Measurements from ENCODE around the gene SRRM3.
A peak's percentile ranks its signal among the peaks of the same experiment; 100 is the strongest.

The SRRM3 gene

GRCh38 chr7:76267107-76267893 lies 65.6 kb downstream of the SRRM3 start:
- no peaks in the 10 kb centered on the region for H3K9me2 ChIP-seq (ENCODE audit: low read depth, low read length)
- peak overlapping the region; percentile 18; the same call in 1 of the 2 replicates for H3K4me2 ChIP-seq (ENCODE audit: low read length)
- no peak overlapping the region for H2AFZ ChIP-seq (ENCODE audit: low read length)
- H3K9ac ChIP-seq (ENCODE audit: low read length), result no peak overlapping the region
- peaks cover 8% of the 10 kb centered on the region; the same call in 1 of the 2 replicates for H3K27me3 ChIP-seq (ENCODE audit: insufficient read depth, low read length)
- H4K20me1 ChIP-seq (ENCODE audit: insufficient read depth, low read length), result no peaks in the 10 kb centered on the region
- H3K36me3 ChIP-seq (ENCODE audit: insufficient read depth, low read length), result no peaks in the 10 kb centered on the region
- TF ChIP-seq, protein P1, sequence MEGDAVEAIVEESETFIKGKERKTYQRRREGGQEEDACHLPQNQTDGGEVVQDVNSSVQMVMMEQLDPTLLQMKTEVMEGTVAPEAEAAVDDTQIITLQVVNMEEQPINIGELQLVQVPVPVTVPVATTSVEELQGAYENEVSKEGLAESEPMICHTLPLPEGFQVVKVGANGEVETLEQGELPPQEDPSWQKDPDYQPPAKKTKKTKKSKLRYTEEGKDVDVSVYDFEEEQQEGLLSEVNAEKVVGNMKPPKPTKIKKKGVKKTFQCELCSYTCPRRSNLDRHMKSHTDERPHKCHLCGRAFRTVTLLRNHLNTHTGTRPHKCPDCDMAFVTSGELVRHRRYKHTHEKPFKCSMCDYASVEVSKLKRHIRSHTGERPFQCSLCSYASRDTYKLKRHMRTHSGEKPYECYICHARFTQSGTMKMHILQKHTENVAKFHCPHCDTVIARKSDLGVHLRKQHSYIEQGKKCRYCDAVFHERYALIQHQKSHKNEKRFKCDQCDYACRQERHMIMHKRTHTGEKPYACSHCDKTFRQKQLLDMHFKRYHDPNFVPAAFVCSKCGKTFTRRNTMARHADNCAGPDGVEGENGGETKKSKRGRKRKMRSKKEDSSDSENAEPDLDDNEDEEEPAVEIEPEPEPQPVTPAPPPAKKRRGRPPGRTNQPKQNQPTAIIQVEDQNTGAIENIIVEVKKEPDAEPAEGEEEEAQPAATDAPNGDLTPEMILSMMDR (IDR thresholded peaks at IDR 0.05; ENCODE audit: low read length), result no peak
- TF ChIP-seq EZH2 (IDR thresholded peaks at IDR 0.05; ENCODE audit: borderline replicate concordance, low read length), result no peak
- no peaks in the 10 kb centered on the region for H3K79me2 ChIP-seq (ENCODE audit: insufficient read depth, low read length)
- no peak overlapping the region for H3K27ac ChIP-seq (ENCODE audit: low read depth, low read length, poor library complexity, severe bottlenecking)
- no peaks in the 10 kb centered on the region for H3K9me3 ChIP-seq (ENCODE audit: low read length)
- no peaks in the 10 kb centered on the region for H3F3A ChIP-seq (ENCODE audit: insufficient read depth, low read length)
- H3K4me3 ChIP-seq (ENCODE audit: low read depth, low read length, poor library complexity, severe bottlenecking), result no peak overlapping the region
- H3K4me1 ChIP-seq (ENCODE audit: insufficient read depth, low read length, severe bottlenecking), result no peaks in the 10 kb centered on the region

DNA sequence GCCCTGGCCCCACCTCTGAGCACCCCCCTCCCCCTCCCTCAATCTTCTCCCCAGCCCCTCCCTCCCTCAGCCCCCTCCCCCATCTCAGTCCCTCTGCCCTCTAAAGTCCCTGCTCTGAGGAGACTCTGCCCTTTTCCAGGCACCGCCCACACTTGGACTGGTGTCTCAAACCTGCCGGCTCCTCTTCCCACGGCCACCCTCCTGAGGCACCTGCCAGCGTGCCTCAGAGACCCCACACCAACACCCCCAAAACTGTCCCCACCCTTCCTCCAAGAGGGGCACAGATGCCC lies 66.1 kb downstream of the SRRM3 start:
- no peak for TF ChIP-seq EZH2 (IDR thresholded peaks at IDR 0.05; ENCODE audit: borderline replicate concordance, low read length)
- TF ChIP-seq, protein P1 (IDR thresholded peaks at IDR 0.05; ENCODE audit: low read length), result no peak
- Histone ChIP-seq H3K9me3 (ENCODE audit: low read length) (no peaks in the 10 kb centered on the region), H3K27me3 (ENCODE audit: insufficient read depth, low read length) (peaks cover 8% of the 10 kb centered on the region; the same call in 1 of the 2 replicates), H3K27ac (ENCODE audit: low read depth, low read length, poor library complexity, severe bottlenecking) (no peak overlapping the region), H3K36me3 (ENCODE audit: insufficient read depth, low read length) (no peaks in the 10 kb centered on the region), H2AFZ (ENCODE audit: low read length) (no peak overlapping the region), H3F3A (ENCODE audit: insufficient read depth, low read length) (no peaks in the 10 kb centered on the region), H3K9me2 (ENCODE audit: low read depth, low read length) (no peaks in the 10 kb centered on the region), H3K4me1 (ENCODE audit: insufficient read depth, low read length, severe bottlenecking) (no peaks in the 10 kb centered on the region), H4K20me1 (ENCODE audit: insufficient read depth, low read length) (no peaks in the 10 kb centered on the region), H3K4me3 (ENCODE audit: low read depth, low read length, poor library complexity, severe bottlenecking) (no peak overlapping the region), H3K4me2 (ENCODE audit: low read length) (no peak overlapping the region), H3K9ac (ENCODE audit: low read length) (no peak overlapping the region), H3K79me2 (ENCODE audit: insufficient read depth, low read length) (no peaks in the 10 kb centered on the region)

DNA sequence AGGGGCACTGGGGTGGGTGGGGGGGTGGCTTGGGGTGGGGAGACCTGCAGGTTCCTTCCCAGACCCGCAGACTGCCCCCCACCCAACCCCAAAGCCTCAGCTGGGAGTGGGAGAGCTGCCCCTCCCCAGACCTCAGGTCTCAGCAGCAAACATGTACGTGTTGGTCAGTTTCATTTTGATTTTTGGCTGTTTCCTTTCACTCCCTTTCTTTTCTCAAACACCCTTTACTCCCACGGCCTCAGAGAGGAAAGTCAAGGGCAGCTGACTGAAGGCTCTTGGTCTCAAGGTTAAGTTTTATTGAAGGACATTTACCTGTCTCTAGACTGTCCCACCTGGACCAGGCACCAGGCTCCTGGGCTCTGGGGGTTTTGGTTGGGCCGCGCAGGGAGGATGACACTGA lies 66.7 kb downstream of the SRRM3 start:
- Histone ChIP-seq H3K27me3 (ENCODE audit: insufficient read depth, low read length) (peaks cover 10% of the 10 kb centered on the region; the same call in 1 of the 2 replicates), H3K4me1 (ENCODE audit: insufficient read depth, low read length, severe bottlenecking) (no peaks in the 10 kb centered on the region), H3K4me2 (ENCODE audit: low read length) (no peak overlapping the region), H3K4me3 (ENCODE audit: low read depth, low read length, poor library complexity, severe bottlenecking) (no peak overlapping the region), H2AFZ (ENCODE audit: low read length) (no peak overlapping the region), H3K9me3 (ENCODE audit: low read length) (no peaks in the 10 kb centered on the region), H4K20me1 (ENCODE audit: insufficient read depth, low read length) (no peaks in the 10 kb centered on the region), H3K9me2 (ENCODE audit: low read depth, low read length) (no peaks in the 10 kb centered on the region), H3K27ac (ENCODE audit: low read depth, low read length, poor library complexity, severe bottlenecking) (no peak overlapping the region), H3K9ac (ENCODE audit: low read length) (no peak overlapping the region), H3K36me3 (ENCODE audit: insufficient read depth, low read length) (no peaks in the 10 kb centered on the region), H3F3A (ENCODE audit: insufficient read depth, low read length) (no peaks in the 10 kb centered on the region), H3K79me2 (ENCODE audit: insufficient read depth, low read length) (no peaks in the 10 kb centered on the region)
- TF ChIP-seq, protein P1 (IDR thresholded peaks at IDR 0.05; ENCODE audit: low read length), result no peak
- TF ChIP-seq EZH2 (IDR thresholded peaks at IDR 0.05; ENCODE audit: borderline replicate concordance, low read length), result no peak

All from OCI-LY1 (cell line).